ENCODE measurements around the gene CREBZF. TPM values are rescaled to one million over a fixed set of nuclear protein-coding genes. Genes with fewer than 3 reads are reported as not detected.
A peak's percentile ranks its signal among the peaks of the same experiment; 100 is the strongest.

The CREBZF gene
- total and polyA plus RNA-seq, 9 of the 15 experiments (the other 6 are each of a cell fraction or from before 2014, with no cell fraction given), result 7.2 to 70.2 (median 40.5) TPM

GRCh38 chr11:85628771-85629341 lies 36.1 kb downstream of the CREBZF start:
- H3K79me2 ChIP-seq (ENCODE audit: control insufficient read depth, insufficient read depth, low read length), result peaks cover 49% of the 10 kb centered on the region
- POLR2A ChIA-PET, result interaction anchor here (0.5 to 3.6 kb wide), 10 partner anchors 8 to 1344 kb away, joined by 3 to 26 read pairs (median 6); partner anchors contain the start of gene TMEM126A
- H3K27ac ChIP-seq (ENCODE audit: extremely low read depth, low read depth, low read length), result peak overlapping the region; percentile 90
- TSS peak; percentile 77 for BruUV-seq (replicated peaks)
- peak overlapping the region; percentile 90 to 96 for H3K9ac ChIP-seq (ENCODE audit: insufficient read depth in 1 of 2, low read depth in 2 of 2, low read length in 2 of 2)
- intact Hi-C loops (cut with micrococcal nuclease), result loop anchor here (1.0 kb wide), 1 partner anchor 35 kb away; no protein-coding TSS in a partner anchor
- H4K20me1 ChIP-seq (replicated peaks; ENCODE audit: control insufficient read depth, insufficient read depth, low read length), result no peaks in the 10 kb centered on the region
- peak; percentile 6 for ATAC-seq
- peak overlapping the region; percentile 95 for H3K4me2 ChIP-seq (ENCODE audit: insufficient read depth, low read length)
- in situ Hi-C loops (cut with MboI), result no loop called here
- H3K4me3 ChIP-seq, result peak overlapping the region; percentile 70
- 1% methylated on average over 13 of the region's 13 CpGs for WGBS (ENCODE audit: insufficient coverage, low coverage, missing lambda C conversion rate)
- CTCF ChIA-PET (ENCODE audit: low intra/inter-chr PET ratio), result no interaction called here
- peaks cover 32% of the 10 kb centered on the region for H3K36me3 ChIP-seq (ENCODE audit: control insufficient read depth, insufficient read depth, low read length)
- no peak for DNase-seq (ENCODE audit: extremely low read depth in 1 of 4, low spot score in 3 of 4)
- FAIRE-seq, result peak; percentile 11
- H3K9me3 ChIP-seq (replicated peaks; ENCODE audit: control insufficient read depth, insufficient read depth, low read depth, low read length), result no peaks in the 10 kb centered on the region
- peak overlapping the region; percentile 91 for H2AFZ ChIP-seq (ENCODE audit: low read depth, low read length)
- H3K4me1 ChIP-seq (replicated peaks in 1 of 2; ENCODE audit: control insufficient read depth in 2 of 2, insufficient read depth in 2 of 2, low read length in 2 of 2), result peaks cover 5 to 6% of the 10 kb centered on the region in 2 experiments; a peak in 3 of 5 replicates
- no peaks in the 10 kb centered on the region for H3K9me1 ChIP-seq (ENCODE audit: control insufficient read depth, insufficient read depth, low read length)
- no peaks in the 10 kb centered on the region for H3K27me3 ChIP-seq (ENCODE audit: control insufficient read depth in 2 of 2, insufficient read depth in 2 of 2, low read length in 2 of 2)
- TF ChIP-seq, protein P1, sequence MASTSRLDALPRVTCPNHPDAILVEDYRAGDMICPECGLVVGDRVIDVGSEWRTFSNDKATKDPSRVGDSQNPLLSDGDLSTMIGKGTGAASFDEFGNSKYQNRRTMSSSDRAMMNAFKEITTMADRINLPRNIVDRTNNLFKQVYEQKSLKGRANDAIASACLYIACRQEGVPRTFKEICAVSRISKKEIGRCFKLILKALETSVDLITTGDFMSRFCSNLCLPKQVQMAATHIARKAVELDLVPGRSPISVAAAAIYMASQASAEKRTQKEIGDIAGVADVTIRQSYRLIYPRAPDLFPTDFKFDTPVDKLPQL (IDR thresholded peaks at IDR 0.05; ENCODE audit: extremely low read depth, insufficient read length), result no peak
- TF ChIP-seq BRF1 (IDR thresholded peaks at IDR 0.05; ENCODE audit: borderline replicate concordance, extremely low read depth, insufficient read length), result no peak
- TF ChIP-seq ZNF707 (CRISPR knock-in tag; conservative IDR thresholded peaks at IDR 0.05), result no peak
- TF ChIP-seq GTF2E2 (tag; IDR thresholded peaks at IDR 0.05), result no peak; the same call in 1 of the 2 replicates
- TF ChIP-seq, protein P2, sequence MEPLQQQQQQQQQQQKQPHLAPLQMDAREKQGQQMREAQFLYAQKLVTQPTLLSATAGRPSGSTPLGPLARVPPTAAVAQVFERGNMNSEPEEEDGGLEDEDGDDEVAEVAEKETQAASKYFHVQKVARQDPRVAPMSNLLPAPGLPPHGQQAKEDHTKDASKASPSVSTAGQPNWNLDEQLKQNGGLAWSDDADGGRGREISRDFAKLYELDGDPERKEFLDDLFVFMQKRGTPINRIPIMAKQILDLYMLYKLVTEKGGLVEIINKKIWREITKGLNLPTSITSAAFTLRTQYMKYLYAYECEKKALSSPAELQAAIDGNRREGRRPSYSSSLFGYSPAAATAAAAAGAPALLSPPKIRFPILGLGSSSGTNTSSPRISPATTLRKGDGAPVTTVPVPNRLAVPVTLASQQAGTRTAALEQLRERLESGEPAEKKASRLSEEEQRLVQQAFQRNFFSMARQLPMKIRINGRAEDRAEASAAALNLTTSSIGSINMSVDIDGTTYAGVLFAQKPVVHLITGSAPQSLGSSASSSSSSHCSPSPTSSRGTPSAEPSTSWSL (CRISPR knock-in tag; IDR thresholded peaks at IDR 0.05; ENCODE audit: borderline replicate concordance), result no peak
- no peak for TF ChIP-seq CBFA2T3 (IDR thresholded peaks at IDR 0.05)
- peak; percentile 74; the same call in 1 of the 2 replicates for TF ChIP-seq ZNF436 (CRISPR knock-in tag; IDR thresholded peaks at IDR 0.05)
- peak; percentile 97 for TF ChIP-seq ZFP36 (IDR thresholded peaks at IDR 0.05; ENCODE audit: low read depth, low read length, partially characterized antibody)
- no peak for TF ChIP-seq CCAR2 (IDR thresholded peaks at IDR 0.05; ENCODE audit: low read depth, low read length)
- no peak for TF ChIP-seq ZNF76 (CRISPR knock-in tag; IDR thresholded peaks at IDR 0.05; ENCODE audit: borderline replicate concordance)
- TF ChIP-seq ATF7 (IDR thresholded peaks at IDR 0.05), result no peak; the same call in 1 of the 2 replicates
- TF ChIP-seq FUS (optimal IDR thresholded peaks at IDR 0.05; ENCODE audit: low read depth, low read length), result no peak
- peak; percentile 21 for TF ChIP-seq BRD9 (IDR thresholded peaks at IDR 0.05; ENCODE audit: low read depth, partially characterized antibody)
- TF ChIP-seq SMARCC2 (IDR thresholded peaks at IDR 0.05; ENCODE audit: low read depth), result no peak
- TF ChIP-seq KDM5B (IDR thresholded peaks at IDR 0.05; ENCODE audit: insufficient replicate concordance, low read depth, low read length), result no peak
- TF ChIP-seq POLR2B (IDR thresholded peaks at IDR 0.05; ENCODE audit: low read depth, partially characterized antibody), result no peak
- no peak for TF ChIP-seq ZNF431 (CRISPR knock-in tag; IDR thresholded peaks at IDR 0.05)
- TF ChIP-seq SAFB2 (IDR thresholded peaks at IDR 0.05; ENCODE audit: borderline replicate concordance, low read depth, low read length, severe bottlenecking), result no peak
- TF ChIP-seq SP1 (CRISPR knock-in tag; IDR thresholded peaks at IDR 0.05), result no peak
- TF ChIP-seq MTF1 (CRISPR knock-in tag; IDR thresholded peaks at IDR 0.05; ENCODE audit: borderline replicate concordance), result no peak
- no peak for TF ChIP-seq MTA3 (IDR thresholded peaks at IDR 0.05; ENCODE audit: borderline replicate concordance)
- no peak for TF ChIP-seq FIP1L1 (IDR thresholded peaks at IDR 0.05; ENCODE audit: low read depth, low read length, poor library complexity, severe bottlenecking)

All from K562 (cell line).